NCI-H2029 treated with DMSO at 0.1 percent for 48 hours (cell line): ENCODE data around the gene OTOG.
"Not testable (repeated sequence)": the region's sequence is repeated elsewhere in the genome, so short reads cannot be mapped to it uniquely, and the experiment has no call there.

ENCODE experiments used
- DNase-seq: peaks from one replicate; lab custom pipeline; 2025; lab: John Stamatoyannopoulos, UW

Gene OTOG

GRCh38 chr11:17605651-17606122, 58.6 kb downstream of the OTOG start:
- no peak for DNase-seq

GRCh38 chr11:17606233-17607082, 59.4 kb downstream of the OTOG start:
- DNase-seq, result no peak

GRCh38 chr11:17607083-17607429, 60.0 kb downstream of the OTOG start:
- no peak for DNase-seq

GRCh38 chr11:17607591-17608570, 60.8 kb downstream of the OTOG start:
- DNase-seq, result no peak

GRCh38 chr11:17608821-17609220, 61.8 kb downstream of the OTOG start:
- no peak for DNase-seq

GRCh38 chr11:17609291-17610084, 62.4 kb downstream of the OTOG start:
- DNase-seq, result no peak

GRCh38 chr11:17610085-17610894, 63.2 kb downstream of the OTOG start:
- DNase-seq, result no peak

GRCh38 chr11:17611049-17611448, 64.0 kb downstream of the OTOG start:
- DNase-seq, result no peak

GRCh38 chr11:17611503-17612220, 64.6 kb downstream of the OTOG start:
- no peak for DNase-seq

GRCh38 chr11:17612221-17613188, 65.4 kb downstream of the OTOG start:
- no peak for DNase-seq

GRCh38 chr11:17613428-17613962, 66.4 kb downstream of the OTOG start:
- DNase-seq, result no peak

GRCh38 chr11:17613983-17614382, 66.9 kb downstream of the OTOG start:
- no peak for DNase-seq

- not testable (repeated sequence) for DNase-seq
These were observed 75.7 kb downstream of the OTOG start for GRCh38 chr11:17622711-17623110.

- DNase-seq, result no peak
These were observed 82.1 kb downstream of the OTOG start for GRCh38 chr11:17629113-17629512.

- DNase-seq, result no peak
These were observed 83.9 kb downstream of the OTOG start for GRCh38 chr11:17630936-17631335.

- no peak for DNase-seq
These were observed 84.8 kb downstream of the OTOG start for GRCh38 chr11:17631702-17632365.

GRCh38 chr11:17633279-17633986, 86.4 kb downstream of the OTOG start:
- no peak for DNase-seq
